Activated B cell treated with CpG ODN at 0.5 μM for 24 hours (primary cell): ENCODE results near the gene AREL1. TPM values are rescaled to one million over a fixed set of nuclear protein-coding genes. Genes with fewer than 3 reads are reported as not detected.

Source experiments
- ATAC-seq: fragments of 200-7000 bp; cut with Tn5 transposase; one replicate; pipeline ENCODE4 v1.10.0; 2021; ENCODE audit warnings: low read depth, mild to moderate bottlenecking, moderate library complexity
- CTCF ChIA-PET: fragments of 350-600 bp; sonication (Branson Sonifier 250); formaldehyde crosslinking; loops from one replicate; lab custom pipeline; 2021; ENCODE audit warnings: antibody characterized with exemption; lab: Charles Lee
- POLR2A ChIA-PET: fragments of 350-600 bp; sonication (Branson Sonifier 250); formaldehyde crosslinking; loops from one replicate; lab custom pipeline; 2021; ENCODE audit warnings: antibody characterized with exemption; lab: Charles Lee
- DNase-seq: peaks from one replicate; pipeline ENCODE4 v3.0.0; 2022
- H3K27ac Mint-ChIP-seq: one replicate; pipeline ENCODE4 v1.8.0; 2020; ENCODE audit warnings: mixed read lengths
- H3K27me3 Mint-ChIP-seq: one replicate; pipeline ENCODE4 v1.8.0; 2021; ENCODE audit warnings: mixed read lengths
- H3K36me3 Mint-ChIP-seq: one replicate; pipeline ENCODE4 v1.8.0; 2021; ENCODE audit warnings: low read depth, mixed read lengths
- H3K4me1 Mint-ChIP-seq: one replicate; pipeline ENCODE4 v1.8.0; 2021; ENCODE audit warnings: mixed read lengths
- H3K4me3 Mint-ChIP-seq: one replicate; pipeline ENCODE4 v1.8.0; 2020; ENCODE audit warnings: mild to moderate bottlenecking, mixed read lengths
- H3K9me3 Mint-ChIP-seq: one replicate; pipeline ENCODE4 v1.8.0; 2020; ENCODE audit warnings: mixed read lengths
- CTCF ChIP-seq: fragments of 200-600 bp; IDR thresholded peaks from one replicate; pipeline ENCODE4 v1.8.0; 2022; ENCODE audit warnings: antibody characterized with exemption, mild to moderate bottlenecking
- intact Hi-C: fragments of 100-400 bp; cut with micrococcal nuclease; formaldehyde crosslinking; loops from one replicate; pipeline ENCODE4 v1.15.1; 2024
- total RNA-seq: library from RNA; stranded (reverse); gene quantifications from 2 replicates; pipeline ENCODE4 v1.2.3, GENCODE V29; 2022

The AREL1 gene
- total RNA-seq, 1 donor from 2014 or later, result 49.7 TPM

GRCh38 chr14:74647061-74647677 is 65.7 kb downstream of the AREL1 start:
- no peak for TF ChIP-seq CTCF
- CTCF ChIA-PET, result no interaction called here
- H3K27ac Mint-ChIP-seq, result no peak overlapping the region
- H3K4me1 Mint-ChIP-seq, result no peaks in the 10 kb centered on the region
- no peaks in the 10 kb centered on the region for H3K36me3 Mint-ChIP-seq
- intact Hi-C loops, result no loop called here
- peaks cover 7% of the 10 kb centered on the region for H3K27me3 Mint-ChIP-seq
- POLR2A ChIA-PET, result no interaction called here
- no peak overlapping the region for H3K4me3 Mint-ChIP-seq
- DNase-seq (no peak), ATAC-seq (no peak)
- no peaks in the 10 kb centered on the region for H3K9me3 Mint-ChIP-seq

DNA sequence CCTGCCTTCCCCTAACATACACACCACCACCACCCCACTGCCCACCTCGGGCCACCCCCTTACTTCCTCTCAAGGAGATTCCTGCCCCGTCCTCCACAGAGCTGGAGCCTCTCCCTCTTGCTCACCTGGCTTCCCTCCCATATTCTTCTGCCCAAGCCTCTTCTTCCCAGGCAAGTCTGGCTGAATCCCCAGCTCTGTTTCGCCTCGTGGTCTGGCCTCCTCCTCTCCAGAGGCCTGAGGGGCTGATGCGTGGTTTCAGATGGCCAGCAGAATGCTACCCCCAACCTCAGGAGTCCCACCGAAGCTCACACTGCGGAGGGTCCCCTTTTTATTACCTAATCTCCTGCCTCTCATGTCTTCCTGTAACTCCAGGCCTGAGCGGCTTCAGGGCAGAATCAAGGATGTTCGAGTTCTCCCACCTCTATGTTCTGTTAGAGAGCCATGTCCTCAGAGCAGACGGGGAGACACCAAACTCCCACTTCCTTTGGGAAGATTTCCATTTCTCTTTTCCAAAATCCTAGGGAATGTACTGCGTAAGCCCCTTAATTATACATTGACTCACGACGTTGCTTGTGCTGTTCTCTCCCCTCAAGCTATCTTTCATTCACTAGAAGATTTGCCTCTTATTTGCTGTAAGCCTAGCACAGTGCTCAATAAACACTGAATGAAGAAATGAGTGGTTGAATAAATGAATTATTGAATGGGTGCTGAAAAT is 67.0 kb downstream of the AREL1 start:
- intact Hi-C loops, result no loop called here
- DNase-seq (no peak), ATAC-seq (no peak)
- Mint-ChIP-seq H3K9me3 (no peaks in the 10 kb centered on the region), H3K4me3 (no peak overlapping the region), H3K27ac (no peak overlapping the region), H3K36me3 (no peaks in the 10 kb centered on the region), H3K27me3 (peaks cover 7% of the 10 kb centered on the region), H3K4me1 (no peaks in the 10 kb centered on the region)
- POLR2A ChIA-PET, result no interaction called here
- CTCF ChIA-PET, result no interaction called here
- TF ChIP-seq CTCF, result no peak

- DNase-seq (no peak), ATAC-seq (no peak)
- intact Hi-C loops, result no loop called here
- peaks cover 7% of the 10 kb centered on the region for H3K27me3 Mint-ChIP-seq
- no peak overlapping the region for H3K4me3 Mint-ChIP-seq
- no peak for TF ChIP-seq CTCF
- no peaks in the 10 kb centered on the region for H3K9me3 Mint-ChIP-seq
- POLR2A ChIA-PET, result no interaction called here
- H3K4me1 Mint-ChIP-seq, result no peaks in the 10 kb centered on the region
- CTCF ChIA-PET, result no interaction called here
- no peak overlapping the region for H3K27ac Mint-ChIP-seq
- no peaks in the 10 kb centered on the region for H3K36me3 Mint-ChIP-seq
These were observed 67.6 kb downstream of the AREL1 start for GRCh38 chr14:74645244-74645643.

DNA sequence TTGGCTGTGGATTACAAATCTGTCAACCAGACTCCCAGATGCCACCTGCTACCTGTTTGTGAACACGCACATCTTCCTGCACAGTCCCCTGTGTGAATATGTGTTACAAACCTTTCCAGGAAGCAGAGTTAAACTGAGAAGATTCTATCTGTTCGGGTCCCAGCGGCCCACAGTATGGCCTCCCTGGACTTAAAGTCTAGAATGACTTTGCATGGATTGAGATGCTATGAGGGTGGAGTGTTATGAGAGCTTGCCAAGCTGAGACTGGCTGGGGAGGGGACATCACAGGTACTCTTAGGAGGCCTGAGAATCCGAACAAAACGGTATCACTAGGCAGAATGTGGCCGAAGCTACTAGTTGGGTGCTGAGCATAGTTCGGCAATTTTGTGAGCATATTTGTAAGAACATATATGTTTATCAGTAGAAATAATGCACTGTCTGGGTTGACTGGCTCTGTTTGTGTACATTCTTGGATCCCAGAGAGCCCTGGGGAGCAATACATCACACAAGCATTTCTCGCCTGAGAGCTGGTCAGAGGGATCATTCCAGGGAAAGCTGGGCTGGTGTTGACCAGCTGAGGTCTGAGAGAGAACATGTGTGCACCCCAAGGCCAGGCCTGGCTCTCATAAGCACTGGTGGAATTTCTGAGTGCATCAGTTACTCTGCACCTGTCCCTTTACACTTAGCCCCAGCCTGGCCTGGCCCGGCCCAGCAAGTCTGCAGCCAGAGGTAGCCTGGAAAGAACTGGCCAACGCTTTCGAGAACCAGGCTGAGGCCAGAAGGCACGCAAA is 71.1 kb downstream of the AREL1 start:
- no peak overlapping the region for H3K4me3 Mint-ChIP-seq
- DNase-seq (no peak), ATAC-seq (no peak)
- TF ChIP-seq CTCF, result no peak
- no peaks in the 10 kb centered on the region for H3K4me1 Mint-ChIP-seq
- peaks cover 10% of the 10 kb centered on the region for H3K27me3 Mint-ChIP-seq
- no peaks in the 10 kb centered on the region for H3K9me3 Mint-ChIP-seq
- H3K36me3 Mint-ChIP-seq, result no peaks in the 10 kb centered on the region
- POLR2A ChIA-PET, result no interaction called here
- intact Hi-C loops, result no loop called here
- CTCF ChIA-PET, result interaction anchor here (1.0 kb wide), 1 partner anchor 33 kb away, joined by 3 read pairs; no protein-coding TSS in a partner anchor
- no peak overlapping the region for H3K27ac Mint-ChIP-seq

GRCh38 chr14:74638966-74639365 is 73.9 kb downstream of the AREL1 start:
- intact Hi-C loops, result no loop called here
- Mint-ChIP-seq H3K9me3 (no peaks in the 10 kb centered on the region), H3K27me3 (peaks cover 7% of the 10 kb centered on the region), H3K4me1 (no peaks in the 10 kb centered on the region), H3K27ac (no peak overlapping the region), H3K36me3 (no peaks in the 10 kb centered on the region), H3K4me3 (no peak overlapping the region)
- POLR2A ChIA-PET, result no interaction called here
- DNase-seq (no peak), ATAC-seq (no peak)
- no peak for TF ChIP-seq CTCF
- CTCF ChIA-PET, result interaction anchor here (1.0 kb wide), 1 partner anchor 24 kb away, joined by 3 read pairs; no protein-coding TSS in a partner anchor
